Stomach (tissue), 4 donors: Measurements from ENCODE around the gene ZNF423.

Source experiments
- EP300 ChIP-seq: sonication (generic); formaldehyde crosslinking; IDR thresholded peaks from one replicate; pipeline ENCODE4 v1.6.1; 2017; ENCODE audit warnings: antibody characterized with exemption
- POLR2A ChIP-seq, 4 donors: fragments of 450-650 bp; IDR thresholded peaks; one replicate each; pipeline ENCODE4 v1.6.1; 2016; ENCODE audit warnings: antibody characterized with exemption in 4 of 4, control low read depth in 2 of 4, mild to moderate bottlenecking in 1 of 4, moderate library complexity in 1 of 4
- POLR2AphosphoS5 ChIP-seq, 3 donors: sonication (generic); formaldehyde crosslinking; IDR thresholded peaks; one replicate each; pipeline ENCODE4 v1.6.1; 2016; ENCODE audit warnings: antibody characterized with exemption in 3 of 3
- TF ChIP-seq, protein P1 (sequence below), 7 experiments: fragments of 450-650 bp in 4 of 7; fragments of 200-600 bp in 3 of 7; sonication (generic) in 3 of 7; IDR thresholded peaks; one replicate each; pipeline ENCODE4 v1.5.1; 2016 to 2019; ENCODE audit warnings: antibody characterized with exemption in 7 of 7, control low read depth in 2 of 7, mild to moderate bottlenecking in 1 of 7

DNA sequence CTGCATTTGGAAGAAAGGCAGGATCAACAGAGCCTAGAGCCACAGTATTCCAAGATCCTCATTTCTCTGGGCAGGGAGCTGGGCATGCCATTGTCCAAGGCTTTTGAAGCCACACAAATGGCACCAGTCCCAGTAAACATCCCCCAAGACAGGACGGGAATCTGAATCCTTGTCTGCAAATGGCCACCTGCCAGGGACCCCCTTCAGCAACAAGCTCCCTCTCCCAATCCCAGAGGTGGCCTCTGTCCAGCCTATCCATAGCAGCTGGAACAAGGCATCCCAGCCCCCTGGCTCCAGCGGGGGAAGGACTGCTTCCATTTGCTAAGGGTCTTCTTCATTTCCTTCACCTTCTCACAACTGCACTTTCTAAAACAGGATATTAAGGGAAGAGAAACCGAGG lies 277.9 kb downstream of the ZNF423 start:
- no peak for TF ChIP-seq POLR2AphosphoS5 (IDR thresholded peaks at IDR 0.05)
- TF ChIP-seq, protein P1, sequence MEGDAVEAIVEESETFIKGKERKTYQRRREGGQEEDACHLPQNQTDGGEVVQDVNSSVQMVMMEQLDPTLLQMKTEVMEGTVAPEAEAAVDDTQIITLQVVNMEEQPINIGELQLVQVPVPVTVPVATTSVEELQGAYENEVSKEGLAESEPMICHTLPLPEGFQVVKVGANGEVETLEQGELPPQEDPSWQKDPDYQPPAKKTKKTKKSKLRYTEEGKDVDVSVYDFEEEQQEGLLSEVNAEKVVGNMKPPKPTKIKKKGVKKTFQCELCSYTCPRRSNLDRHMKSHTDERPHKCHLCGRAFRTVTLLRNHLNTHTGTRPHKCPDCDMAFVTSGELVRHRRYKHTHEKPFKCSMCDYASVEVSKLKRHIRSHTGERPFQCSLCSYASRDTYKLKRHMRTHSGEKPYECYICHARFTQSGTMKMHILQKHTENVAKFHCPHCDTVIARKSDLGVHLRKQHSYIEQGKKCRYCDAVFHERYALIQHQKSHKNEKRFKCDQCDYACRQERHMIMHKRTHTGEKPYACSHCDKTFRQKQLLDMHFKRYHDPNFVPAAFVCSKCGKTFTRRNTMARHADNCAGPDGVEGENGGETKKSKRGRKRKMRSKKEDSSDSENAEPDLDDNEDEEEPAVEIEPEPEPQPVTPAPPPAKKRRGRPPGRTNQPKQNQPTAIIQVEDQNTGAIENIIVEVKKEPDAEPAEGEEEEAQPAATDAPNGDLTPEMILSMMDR (IDR thresholded peaks at IDR 0.05): no peak
- TF ChIP-seq POLR2A (IDR thresholded peaks at IDR 0.05): no peak
- no peak for TF ChIP-seq EP300
